Measurements from ENCODE around the gene ATP8B3.

- no peak for TF ChIP-seq POLR2A (conservative IDR thresholded peaks at IDR 0.05)
- TF ChIP-seq SMC3 (conservative IDR thresholded peaks at IDR 0.05; ENCODE audit: insufficient read depth, low read depth, low read length) = no peak
- TF ChIP-seq, protein P1, sequence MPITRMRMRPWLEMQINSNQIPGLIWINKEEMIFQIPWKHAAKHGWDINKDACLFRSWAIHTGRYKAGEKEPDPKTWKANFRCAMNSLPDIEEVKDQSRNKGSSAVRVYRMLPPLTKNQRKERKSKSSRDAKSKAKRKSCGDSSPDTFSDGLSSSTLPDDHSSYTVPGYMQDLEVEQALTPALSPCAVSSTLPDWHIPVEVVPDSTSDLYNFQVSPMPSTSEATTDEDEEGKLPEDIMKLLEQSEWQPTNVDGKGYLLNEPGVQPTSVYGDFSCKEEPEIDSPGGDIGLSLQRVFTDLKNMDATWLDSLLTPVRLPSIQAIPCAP (CRISPR knock-in tag; IDR thresholded peaks at IDR 0.05; ENCODE audit: borderline replicate concordance) = no peak
- TF ChIP-seq, protein P2, sequence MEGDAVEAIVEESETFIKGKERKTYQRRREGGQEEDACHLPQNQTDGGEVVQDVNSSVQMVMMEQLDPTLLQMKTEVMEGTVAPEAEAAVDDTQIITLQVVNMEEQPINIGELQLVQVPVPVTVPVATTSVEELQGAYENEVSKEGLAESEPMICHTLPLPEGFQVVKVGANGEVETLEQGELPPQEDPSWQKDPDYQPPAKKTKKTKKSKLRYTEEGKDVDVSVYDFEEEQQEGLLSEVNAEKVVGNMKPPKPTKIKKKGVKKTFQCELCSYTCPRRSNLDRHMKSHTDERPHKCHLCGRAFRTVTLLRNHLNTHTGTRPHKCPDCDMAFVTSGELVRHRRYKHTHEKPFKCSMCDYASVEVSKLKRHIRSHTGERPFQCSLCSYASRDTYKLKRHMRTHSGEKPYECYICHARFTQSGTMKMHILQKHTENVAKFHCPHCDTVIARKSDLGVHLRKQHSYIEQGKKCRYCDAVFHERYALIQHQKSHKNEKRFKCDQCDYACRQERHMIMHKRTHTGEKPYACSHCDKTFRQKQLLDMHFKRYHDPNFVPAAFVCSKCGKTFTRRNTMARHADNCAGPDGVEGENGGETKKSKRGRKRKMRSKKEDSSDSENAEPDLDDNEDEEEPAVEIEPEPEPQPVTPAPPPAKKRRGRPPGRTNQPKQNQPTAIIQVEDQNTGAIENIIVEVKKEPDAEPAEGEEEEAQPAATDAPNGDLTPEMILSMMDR (IDR thresholded peaks at IDR 0.05 in 2 of 3, conservative IDR thresholded peaks at IDR 0.05 in 1 of 3; ENCODE audit: insufficient read depth in 2 of 3, low read depth in 1 of 3, low read length in 3 of 3) = no peak
- no peak for TF ChIP-seq MAZ (CRISPR knock-in tag; conservative IDR thresholded peaks at IDR 0.05 in 1 of 2, IDR thresholded peaks at IDR 0.05 in 1 of 2)
- TF ChIP-seq RBM34 (IDR thresholded peaks at IDR 0.05; ENCODE audit: borderline replicate concordance, insufficient read depth, low read length) = no peak
- TF ChIP-seq, protein P3, sequence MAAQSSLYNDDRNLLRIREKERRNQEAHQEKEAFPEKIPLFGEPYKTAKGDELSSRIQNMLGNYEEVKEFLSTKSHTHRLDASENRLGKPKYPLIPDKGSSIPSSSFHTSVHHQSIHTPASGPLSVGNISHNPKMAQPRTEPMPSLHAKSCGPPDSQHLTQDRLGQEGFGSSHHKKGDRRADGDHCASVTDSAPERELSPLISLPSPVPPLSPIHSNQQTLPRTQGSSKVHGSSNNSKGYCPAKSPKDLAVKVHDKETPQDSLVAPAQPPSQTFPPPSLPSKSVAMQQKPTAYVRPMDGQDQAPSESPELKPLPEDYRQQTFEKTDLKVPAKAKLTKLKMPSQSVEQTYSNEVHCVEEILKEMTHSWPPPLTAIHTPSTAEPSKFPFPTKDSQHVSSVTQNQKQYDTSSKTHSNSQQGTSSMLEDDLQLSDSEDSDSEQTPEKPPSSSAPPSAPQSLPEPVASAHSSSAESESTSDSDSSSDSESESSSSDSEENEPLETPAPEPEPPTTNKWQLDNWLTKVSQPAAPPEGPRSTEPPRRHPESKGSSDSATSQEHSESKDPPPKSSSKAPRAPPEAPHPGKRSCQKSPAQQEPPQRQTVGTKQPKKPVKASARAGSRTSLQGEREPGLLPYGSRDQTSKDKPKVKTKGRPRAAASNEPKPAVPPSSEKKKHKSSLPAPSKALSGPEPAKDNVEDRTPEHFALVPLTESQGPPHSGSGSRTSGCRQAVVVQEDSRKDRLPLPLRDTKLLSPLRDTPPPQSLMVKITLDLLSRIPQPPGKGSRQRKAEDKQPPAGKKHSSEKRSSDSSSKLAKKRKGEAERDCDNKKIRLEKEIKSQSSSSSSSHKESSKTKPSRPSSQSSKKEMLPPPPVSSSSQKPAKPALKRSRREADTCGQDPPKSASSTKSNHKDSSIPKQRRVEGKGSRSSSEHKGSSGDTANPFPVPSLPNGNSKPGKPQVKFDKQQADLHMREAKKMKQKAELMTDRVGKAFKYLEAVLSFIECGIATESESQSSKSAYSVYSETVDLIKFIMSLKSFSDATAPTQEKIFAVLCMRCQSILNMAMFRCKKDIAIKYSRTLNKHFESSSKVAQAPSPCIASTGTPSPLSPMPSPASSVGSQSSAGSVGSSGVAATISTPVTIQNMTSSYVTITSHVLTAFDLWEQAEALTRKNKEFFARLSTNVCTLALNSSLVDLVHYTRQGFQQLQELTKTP (IDR thresholded peaks at IDR 0.05; ENCODE audit: low read depth in 1 of 2, partially characterized antibody in 2 of 2) = no peak
- TF ChIP-seq HNRNPH1 (optimal IDR thresholded peaks at IDR 0.05; ENCODE audit: low read depth, low read length) = no peak
- TF ChIP-seq MTA2 (IDR thresholded peaks at IDR 0.05; ENCODE audit: low read depth) = no peak
- TF ChIP-seq ZNF174 (CRISPR knock-in tag; IDR thresholded peaks at IDR 0.05) = no peak
- TF ChIP-seq ZNF639 (CRISPR knock-in tag; conservative IDR thresholded peaks at IDR 0.05 in 1 of 2, IDR thresholded peaks at IDR 0.05 in 1 of 2) = no peak
Measured at GRCh38 chr19:1822210-1822609, 10.1 kb upstream of the ATP8B3 start.
